BE2C (cell line): ENCODE data around the gene TRABD.
A peak's percentile ranks its signal among the peaks of the same experiment; 100 is the strongest.
"Not testable (repeated sequence)": the region's sequence is repeated elsewhere in the genome, so short reads cannot be mapped to it uniquely, and the experiment has no call there.

Experiments used
- DNase-seq: peaks from one replicate; pipeline ENCODE4 v3.0.0-alpha.2; 2020
- H3K27me3 ChIP-seq: fragments of 250-450 bp; sonication (Bioruptor Pico); 2 replicates; pipeline ENCODE4 v1.5.1; 2020; ENCODE audit warnings: mild to moderate bottlenecking
- H3K36me3 ChIP-seq: fragments of 250-450 bp; sonication (Bioruptor Pico); 2 replicates; pipeline ENCODE4 v1.5.1; 2020; ENCODE audit warnings: mild to moderate bottlenecking
- H3K4me1 ChIP-seq: fragments of 250-450 bp; sonication (Bioruptor Pico); 2 replicates; pipeline ENCODE4 v1.5.1; 2020
- H3K4me3 ChIP-seq: 2 replicates; pipeline ENCODE4 v1.5.1; 2011; ENCODE audit warnings: low read depth, low read length
- H3K9me3 ChIP-seq: fragments of 250-450 bp; sonication (Bioruptor Pico); 2 replicates; pipeline ENCODE4 v1.5.1; 2020
- TF ChIP-seq, protein P1 (sequence below): IDR thresholded peaks from 2 replicates; pipeline ENCODE4 v1.5.1; 2012; ENCODE audit warnings: mild to moderate bottlenecking, low read depth, low read length

The TRABD gene

DNA sequence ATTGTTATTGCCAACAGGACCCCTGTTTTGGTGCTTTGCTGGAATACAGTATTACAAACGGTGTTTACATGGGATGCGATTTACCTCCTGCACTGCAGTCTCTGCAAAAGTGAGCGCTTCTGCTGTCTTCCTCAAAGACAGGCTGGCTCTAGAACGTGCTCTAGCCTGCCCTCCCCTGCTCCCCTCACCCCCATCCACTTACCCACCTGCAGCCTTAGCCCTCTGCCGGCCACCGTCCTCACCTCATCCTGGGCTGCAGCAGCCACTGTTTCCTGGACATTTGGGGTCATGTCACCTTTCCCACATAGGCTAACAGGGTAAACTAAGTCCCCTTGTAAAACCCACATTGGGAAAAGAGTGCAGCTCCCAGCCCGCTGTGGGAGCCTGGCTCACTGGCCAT is 24.8 kb upstream of the TRABD start:
- TF ChIP-seq, protein P1, sequence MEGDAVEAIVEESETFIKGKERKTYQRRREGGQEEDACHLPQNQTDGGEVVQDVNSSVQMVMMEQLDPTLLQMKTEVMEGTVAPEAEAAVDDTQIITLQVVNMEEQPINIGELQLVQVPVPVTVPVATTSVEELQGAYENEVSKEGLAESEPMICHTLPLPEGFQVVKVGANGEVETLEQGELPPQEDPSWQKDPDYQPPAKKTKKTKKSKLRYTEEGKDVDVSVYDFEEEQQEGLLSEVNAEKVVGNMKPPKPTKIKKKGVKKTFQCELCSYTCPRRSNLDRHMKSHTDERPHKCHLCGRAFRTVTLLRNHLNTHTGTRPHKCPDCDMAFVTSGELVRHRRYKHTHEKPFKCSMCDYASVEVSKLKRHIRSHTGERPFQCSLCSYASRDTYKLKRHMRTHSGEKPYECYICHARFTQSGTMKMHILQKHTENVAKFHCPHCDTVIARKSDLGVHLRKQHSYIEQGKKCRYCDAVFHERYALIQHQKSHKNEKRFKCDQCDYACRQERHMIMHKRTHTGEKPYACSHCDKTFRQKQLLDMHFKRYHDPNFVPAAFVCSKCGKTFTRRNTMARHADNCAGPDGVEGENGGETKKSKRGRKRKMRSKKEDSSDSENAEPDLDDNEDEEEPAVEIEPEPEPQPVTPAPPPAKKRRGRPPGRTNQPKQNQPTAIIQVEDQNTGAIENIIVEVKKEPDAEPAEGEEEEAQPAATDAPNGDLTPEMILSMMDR = no peak
- Histone ChIP-seq H3K36me3 (no peaks in the 10 kb centered on the region), H3K4me3 (no peak overlapping the region), H3K9me3 (no peaks in the 10 kb centered on the region), H3K4me1 (no peaks in the 10 kb centered on the region), H3K27me3 (no peaks in the 10 kb centered on the region)
- DNase-seq = no peak

DNA sequence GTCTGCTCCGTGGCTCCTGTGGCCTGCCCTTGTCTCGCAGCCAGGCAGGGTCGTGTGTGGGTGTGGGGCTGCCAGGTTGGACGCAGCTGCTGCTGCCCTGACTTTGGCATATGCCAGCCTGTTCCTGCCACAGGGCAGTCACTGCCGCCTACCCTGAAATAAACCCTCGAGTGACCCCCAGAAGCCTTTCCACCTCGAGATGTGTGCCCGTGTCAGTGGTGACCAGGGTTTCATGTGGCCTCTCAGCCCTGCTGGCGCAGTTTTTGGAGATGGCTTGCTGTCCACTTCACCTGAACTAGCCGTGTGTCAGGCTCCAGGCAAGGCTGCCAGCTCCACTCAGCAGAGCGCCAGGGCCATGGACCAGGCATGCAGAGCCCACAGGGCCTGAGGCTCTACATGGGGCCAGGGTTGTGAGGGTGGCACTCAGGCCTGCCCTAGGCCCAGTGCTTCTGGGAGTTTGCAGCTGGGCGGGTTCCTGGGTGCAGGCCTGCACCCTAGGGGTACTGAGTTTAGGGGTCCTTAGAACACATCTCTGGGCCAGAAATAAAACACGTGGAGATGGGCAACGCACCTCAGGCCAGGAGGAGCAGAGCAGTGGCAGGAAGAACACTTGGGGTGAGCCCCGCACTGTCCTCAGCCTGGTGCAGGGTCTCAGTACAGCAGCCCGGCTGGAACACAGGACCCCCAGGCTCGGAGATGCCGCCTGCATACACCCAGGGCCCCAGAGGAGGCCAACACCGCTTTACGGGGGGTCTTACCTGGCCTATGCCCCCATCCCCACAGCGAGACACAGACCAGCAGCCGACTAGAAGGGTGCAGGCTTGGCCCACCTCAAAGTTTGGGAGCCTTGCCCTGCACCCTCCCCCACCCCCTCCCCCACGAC is 24.0 kb upstream of the TRABD start:
- no peak for DNase-seq
- Histone ChIP-seq H3K4me1 (no peaks in the 10 kb centered on the region), H3K9me3 (no peaks in the 10 kb centered on the region; the same call in 1 of the 2 replicates), H3K27me3 (no peaks in the 10 kb centered on the region), H3K36me3 (no peaks in the 10 kb centered on the region), H3K4me3 (no peak overlapping the region)
- TF ChIP-seq, protein P1 = no peak

DNA sequence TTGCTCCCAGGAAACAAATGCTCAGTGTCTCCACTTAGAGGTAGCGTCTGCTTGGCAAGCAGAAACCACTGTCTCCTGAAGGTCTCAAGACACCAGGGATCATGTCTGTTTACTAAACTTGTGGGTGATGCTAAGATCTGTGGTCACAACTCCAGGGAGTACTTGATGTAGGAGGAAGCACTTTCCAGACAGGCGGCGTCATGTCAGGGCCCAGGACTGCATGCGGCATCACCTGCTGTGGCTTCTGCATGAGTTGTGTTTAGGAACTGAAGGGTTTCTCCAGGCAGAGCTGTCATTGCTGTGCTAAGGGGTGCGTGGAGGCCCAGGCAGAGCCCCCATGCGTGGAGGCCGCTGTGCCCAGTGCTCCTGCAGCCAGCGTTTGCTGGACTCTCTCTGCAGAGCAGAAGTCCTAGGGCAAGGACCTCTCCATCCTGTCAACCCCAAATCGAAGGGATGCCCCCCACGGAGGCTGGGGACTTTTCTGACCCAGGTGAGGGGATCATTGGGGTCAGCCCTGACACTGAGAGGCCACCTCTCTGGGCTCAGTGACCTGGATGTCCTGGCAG is 23.2 kb upstream of the TRABD start:
- Histone ChIP-seq H3K36me3 (no peaks in the 10 kb centered on the region), H3K27me3 (no peaks in the 10 kb centered on the region), H3K9me3 (no peaks in the 10 kb centered on the region; the same call in 1 of the 2 replicates), H3K4me3 (no peak overlapping the region), H3K4me1 (no peaks in the 10 kb centered on the region)
- no peak for DNase-seq
- TF ChIP-seq, protein P1 = no peak

DNA sequence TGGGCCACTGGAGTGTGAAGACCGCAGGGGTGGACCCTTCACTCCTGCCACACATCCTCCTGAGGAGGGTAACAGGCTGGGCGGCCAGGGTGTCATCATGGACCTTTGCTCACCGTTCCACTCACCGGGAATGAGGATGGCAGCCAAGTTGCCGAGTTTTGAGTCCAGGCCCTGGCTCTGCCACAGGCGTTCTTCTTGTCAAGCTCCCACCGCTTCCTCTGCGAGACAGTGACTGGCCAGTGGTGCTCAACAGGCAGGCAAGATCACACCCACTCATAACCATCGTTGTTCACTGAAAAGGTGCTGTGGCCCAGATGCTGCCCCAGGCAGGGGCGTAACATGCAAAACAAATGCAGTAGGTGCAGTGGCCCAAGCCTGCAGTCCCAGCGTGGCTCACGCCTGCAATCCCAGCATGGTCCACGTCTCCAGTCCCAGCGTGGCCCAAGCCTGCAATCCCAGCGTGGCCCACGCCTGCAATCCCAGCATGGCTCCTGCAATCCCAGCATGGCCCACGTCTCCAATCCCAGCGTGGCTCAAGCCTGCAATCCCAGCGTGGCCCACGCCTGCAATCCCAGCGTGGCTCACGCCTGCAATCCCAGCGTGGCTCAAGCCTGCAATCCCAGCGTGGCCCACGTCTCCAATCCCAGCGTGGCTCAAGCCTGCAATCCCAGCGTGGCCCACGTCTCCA is 20.1 kb upstream of the TRABD start:
- DNase-seq = no peak
- no peaks in the 10 kb centered on the region for H3K4me1 ChIP-seq
- TF ChIP-seq, protein P1 = no peak
- H3K9me3 ChIP-seq = no peaks in the 10 kb centered on the region; the same call in 1 of the 2 replicates
- no peaks in the 10 kb centered on the region for H3K36me3 ChIP-seq
- H3K27me3 ChIP-seq = peaks cover 6% of the 10 kb centered on the region
- no peak overlapping the region for H3K4me3 ChIP-seq

DNA sequence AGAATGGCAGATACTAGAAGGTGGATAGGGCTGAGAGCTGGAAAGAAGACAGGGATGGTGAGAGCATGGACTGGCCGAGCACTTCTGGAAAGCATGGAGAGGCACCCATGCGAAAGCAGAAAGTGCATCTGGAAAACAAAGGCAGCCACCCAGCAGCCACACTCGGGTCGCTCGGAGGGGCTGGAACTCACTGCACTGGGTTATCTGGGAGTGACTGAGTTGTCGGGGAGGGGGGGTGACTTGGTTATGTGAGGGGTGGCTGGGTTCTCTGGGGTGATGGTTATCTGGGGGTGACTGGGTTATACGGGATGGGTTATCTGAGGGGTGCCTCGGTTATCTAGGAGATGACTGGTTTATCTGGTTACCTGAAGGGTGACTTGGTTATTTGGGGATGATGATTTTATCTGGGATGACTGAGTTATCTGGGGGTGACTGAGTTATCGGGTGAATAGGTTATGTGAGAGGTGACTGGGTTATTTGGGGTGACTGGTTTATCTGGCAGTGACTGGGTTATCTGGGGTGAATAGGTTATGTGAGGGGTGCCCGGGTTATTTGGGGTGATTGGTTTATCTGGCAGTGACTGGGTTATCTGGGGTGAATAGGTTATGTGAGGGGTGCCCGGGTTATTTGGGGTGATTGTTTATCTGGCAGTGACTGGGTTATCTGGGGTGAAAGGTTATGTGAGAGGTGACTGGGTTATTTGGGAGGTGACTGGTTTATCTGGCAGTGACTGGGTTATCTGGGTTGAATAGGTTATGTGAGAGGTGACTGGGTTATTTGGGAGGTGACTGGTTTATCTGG is 17.8 kb upstream of the TRABD start:
- H3K36me3 ChIP-seq = no peaks in the 10 kb centered on the region
- TF ChIP-seq, protein P1 = no peak
- DNase-seq = peak; percentile 8
- no peaks in the 10 kb centered on the region for H3K4me1 ChIP-seq
- no peaks in the 10 kb centered on the region; the same call in 1 of the 2 replicates for H3K9me3 ChIP-seq
- no peak overlapping the region for H3K4me3 ChIP-seq
- H3K27me3 ChIP-seq = peaks cover 10% of the 10 kb centered on the region

DNA sequence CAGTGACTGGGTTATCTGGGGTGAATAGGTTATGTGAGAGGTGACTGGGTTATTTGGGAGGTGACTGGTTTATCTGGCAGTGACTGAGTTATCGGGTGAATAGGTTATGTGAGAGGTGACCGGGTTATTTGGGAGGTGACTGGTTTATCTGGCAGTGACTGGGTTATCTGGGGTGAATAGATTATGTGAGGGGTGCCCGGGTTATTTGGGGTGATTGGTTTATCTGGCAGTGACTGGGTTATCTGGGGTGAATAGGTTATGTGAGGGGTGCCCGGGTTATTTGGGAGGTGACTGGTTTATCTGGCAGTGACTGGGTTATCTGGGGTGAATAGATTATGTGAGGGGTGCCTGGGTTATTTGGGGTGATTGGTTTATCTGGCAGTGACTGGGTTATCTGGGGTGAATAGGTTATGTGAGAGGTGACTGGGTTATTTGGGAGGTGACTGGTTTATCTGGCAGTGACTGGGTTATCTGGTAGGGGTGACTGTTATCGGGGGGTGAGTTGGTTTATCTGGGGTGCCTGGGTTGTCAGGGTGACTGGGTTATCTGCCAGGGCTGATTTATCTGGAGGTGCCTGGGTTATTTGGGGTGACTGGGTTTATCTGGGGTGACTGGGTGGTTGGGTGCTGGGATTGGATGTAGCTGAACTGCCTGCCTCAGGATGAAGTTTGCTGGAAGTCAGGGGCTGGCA is 17.1 kb upstream of the TRABD start:
- not testable (repeated sequence) for H3K27me3 ChIP-seq, H3K36me3 ChIP-seq, DNase-seq, H3K4me3 ChIP-seq, H3K9me3 ChIP-seq, H3K4me1 ChIP-seq
